Activated CD4-positive, alpha-beta T cell treated with anti-CD3 and anti-CD28 coated beads, Interleukin-2, amount 10 ng/mL, durations not matched to agents 7 days and 5 days (primary cell): ENCODE measurements around the gene FHOD3. TPM values are rescaled to one million over a fixed set of nuclear protein-coding genes. Genes with fewer than 3 reads are reported as not detected.

Experiments
- CTCF ChIA-PET: fragments of 350-600 bp; sonication (Branson Sonifier 250); formaldehyde crosslinking; loops from one replicate; lab custom pipeline; 2021; ENCODE audit warnings: antibody characterized with exemption; lab: Charles Lee
- POLR2A ChIA-PET: fragments of 350-600 bp; sonication (Branson Sonifier 250); formaldehyde crosslinking; loops from one replicate; lab custom pipeline; 2021; ENCODE audit warnings: antibody characterized with exemption; lab: Charles Lee
- DNase-seq: peaks from one replicate; pipeline ENCODE4 v3.0.0-alpha.2; 2020
- H3K27ac Mint-ChIP-seq: one replicate; pipeline ENCODE4 v1.8.0; 2021; ENCODE audit warnings: mild to moderate bottlenecking, moderate library complexity, mixed read lengths
- H3K27me3 Mint-ChIP-seq: one replicate; pipeline ENCODE4 v1.8.0; 2021; ENCODE audit warnings: mixed read lengths
- H3K36me3 Mint-ChIP-seq: one replicate; pipeline ENCODE4 v1.8.0; 2021; ENCODE audit warnings: low read depth, mixed read lengths
- H3K4me1 Mint-ChIP-seq: one replicate; pipeline ENCODE4 v1.8.0; 2021; ENCODE audit warnings: mixed read lengths
- H3K4me3 Mint-ChIP-seq: one replicate; pipeline ENCODE4 v1.8.0; 2021; ENCODE audit warnings: mild to moderate bottlenecking, moderate library complexity, mixed read lengths
- H3K9me3 Mint-ChIP-seq: one replicate; pipeline ENCODE4 v1.8.0; 2021; ENCODE audit warnings: mixed read lengths
- total RNA-seq, 2 experiments: library from RNA; stranded (reverse); gene quantifications; one replicate each; pipeline ENCODE4 v1.2.3, GENCODE V29; 2021

The FHOD3 gene
- total RNA-seq, 2 experiments from 2014 or later = not detected

DNA sequence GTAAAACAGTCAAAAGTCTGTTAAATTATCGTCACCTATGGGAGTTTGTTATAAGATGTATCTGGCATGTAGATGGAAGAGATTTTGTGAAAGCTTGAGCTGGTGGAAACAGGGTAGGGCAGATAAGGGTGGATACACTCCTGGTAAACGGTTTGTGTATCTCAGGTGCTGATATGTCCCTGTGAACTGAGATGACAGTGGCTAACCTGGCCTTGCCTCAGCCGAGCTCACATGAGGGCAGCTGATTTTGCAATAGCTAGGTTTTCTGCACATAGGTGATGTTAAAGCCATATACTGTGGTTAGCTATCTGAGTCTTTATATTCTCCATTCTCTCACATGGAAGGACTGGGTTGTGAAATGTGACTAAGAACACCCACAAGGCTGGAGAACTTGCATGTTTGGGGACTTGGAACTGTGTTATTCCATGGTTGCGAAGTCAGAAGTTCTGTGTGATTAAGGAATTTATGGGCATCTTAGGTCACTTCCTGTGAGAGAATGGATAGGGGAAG lies 326.2 kb downstream of the FHOD3 start:
- CTCF ChIA-PET = no interaction called here
- H3K4me1 Mint-ChIP-seq = no peaks in the 10 kb centered on the region
- POLR2A ChIA-PET = no interaction called here
- no peaks in the 10 kb centered on the region for H3K36me3 Mint-ChIP-seq
- H3K4me3 Mint-ChIP-seq = no peak overlapping the region
- DNase-seq = no peak
- H3K9me3 Mint-ChIP-seq = no peaks in the 10 kb centered on the region
- no peak overlapping the region for H3K27ac Mint-ChIP-seq
- no peaks in the 10 kb centered on the region for H3K27me3 Mint-ChIP-seq

DNA sequence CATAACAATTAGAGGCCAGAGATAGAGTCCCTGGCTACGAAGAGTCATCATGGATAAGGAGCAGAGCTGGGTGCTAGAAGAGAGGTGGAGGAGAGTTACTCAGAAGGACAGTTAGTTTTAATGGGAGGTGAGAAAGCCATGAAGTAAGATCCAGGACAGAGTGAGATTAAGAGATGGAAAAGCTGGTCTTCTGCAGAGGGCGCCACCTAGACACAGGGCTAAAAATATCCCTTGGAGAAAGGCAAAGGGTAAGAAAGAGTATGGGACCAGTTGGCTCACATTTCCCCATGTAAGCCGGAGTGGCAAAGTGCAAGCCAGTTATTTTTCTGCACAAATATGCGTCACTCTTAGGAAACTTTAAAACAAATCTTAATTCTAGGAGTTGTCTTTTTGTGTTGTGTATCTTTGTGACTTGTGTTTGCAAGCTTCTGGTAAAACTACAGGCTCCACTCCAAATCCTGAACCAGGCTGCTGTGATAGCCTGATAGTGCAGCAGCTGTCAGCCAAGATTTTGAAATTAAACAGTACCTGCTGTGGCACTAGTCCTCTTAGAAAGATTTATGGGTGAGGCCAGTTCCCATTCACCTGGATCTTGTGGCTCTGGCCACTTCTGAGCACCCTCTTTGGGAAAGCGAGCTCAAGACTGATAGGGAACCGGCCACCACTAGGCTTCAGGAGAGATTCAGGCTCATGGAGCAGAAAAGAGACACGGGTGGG lies 327.1 kb downstream of the FHOD3 start:
- Mint-ChIP-seq H3K4me3 (no peak overlapping the region), H3K4me1 (no peaks in the 10 kb centered on the region), H3K27me3 (no peaks in the 10 kb centered on the region), H3K9me3 (no peaks in the 10 kb centered on the region), H3K36me3 (no peaks in the 10 kb centered on the region), H3K27ac (no peak overlapping the region)
- POLR2A ChIA-PET = no interaction called here
- CTCF ChIA-PET = no interaction called here
- no peak for DNase-seq

DNA sequence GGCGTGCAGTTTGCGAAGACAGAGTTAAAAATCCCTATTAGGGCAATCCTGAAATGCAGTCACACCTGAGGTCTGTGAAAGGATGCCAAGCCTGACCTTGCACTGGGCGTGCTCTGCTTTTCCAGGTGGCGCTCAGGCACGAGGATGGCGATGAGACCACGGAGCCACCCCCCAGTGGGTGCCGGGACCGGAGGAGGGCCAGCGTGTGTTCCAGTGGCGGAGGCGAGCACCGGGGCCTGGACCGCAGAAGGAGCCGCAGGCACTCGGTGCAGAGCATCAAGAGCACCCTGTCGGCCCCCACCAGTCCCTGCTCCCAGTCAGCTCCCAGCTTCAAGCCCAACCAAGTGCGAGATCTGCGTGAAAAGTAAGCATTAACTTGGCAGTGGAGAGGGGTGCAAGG lies 327.9 kb downstream of the FHOD3 start:
- no peak overlapping the region for H3K27ac Mint-ChIP-seq
- no peaks in the 10 kb centered on the region for H3K9me3 Mint-ChIP-seq
- no peaks in the 10 kb centered on the region for H3K27me3 Mint-ChIP-seq
- H3K4me3 Mint-ChIP-seq = no peak overlapping the region
- no peaks in the 10 kb centered on the region for H3K36me3 Mint-ChIP-seq
- ChIA-PET CTCF (no interaction called here), POLR2A (no interaction called here)
- no peaks in the 10 kb centered on the region for H3K4me1 Mint-ChIP-seq
- no peak for DNase-seq

DNA sequence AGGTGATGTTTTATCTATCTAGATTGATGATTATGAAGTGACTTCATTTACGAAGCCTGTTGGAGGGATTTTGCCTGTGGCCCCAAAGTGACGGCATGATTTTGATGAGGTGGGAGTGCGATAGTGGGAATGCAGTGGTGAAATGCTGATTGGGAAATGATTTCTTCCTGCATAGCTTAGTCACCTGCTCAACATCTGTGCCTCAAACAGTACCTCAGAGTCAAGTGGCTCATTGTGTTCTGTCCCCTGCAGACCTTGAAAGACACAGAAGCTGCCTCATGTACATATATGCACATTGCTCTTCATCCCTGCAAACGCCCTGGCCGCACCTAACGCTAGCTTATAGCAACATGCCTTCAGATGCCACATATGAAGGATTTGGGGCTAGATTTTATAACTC lies 330.1 kb downstream of the FHOD3 start:
- no peak overlapping the region for H3K27ac Mint-ChIP-seq
- H3K27me3 Mint-ChIP-seq = no peaks in the 10 kb centered on the region
- H3K9me3 Mint-ChIP-seq = no peaks in the 10 kb centered on the region
- DNase-seq = no peak
- no peaks in the 10 kb centered on the region for H3K4me1 Mint-ChIP-seq
- H3K4me3 Mint-ChIP-seq = no peak overlapping the region
- ChIA-PET POLR2A (no interaction called here), CTCF (no interaction called here)
- H3K36me3 Mint-ChIP-seq = no peaks in the 10 kb centered on the region

DNA sequence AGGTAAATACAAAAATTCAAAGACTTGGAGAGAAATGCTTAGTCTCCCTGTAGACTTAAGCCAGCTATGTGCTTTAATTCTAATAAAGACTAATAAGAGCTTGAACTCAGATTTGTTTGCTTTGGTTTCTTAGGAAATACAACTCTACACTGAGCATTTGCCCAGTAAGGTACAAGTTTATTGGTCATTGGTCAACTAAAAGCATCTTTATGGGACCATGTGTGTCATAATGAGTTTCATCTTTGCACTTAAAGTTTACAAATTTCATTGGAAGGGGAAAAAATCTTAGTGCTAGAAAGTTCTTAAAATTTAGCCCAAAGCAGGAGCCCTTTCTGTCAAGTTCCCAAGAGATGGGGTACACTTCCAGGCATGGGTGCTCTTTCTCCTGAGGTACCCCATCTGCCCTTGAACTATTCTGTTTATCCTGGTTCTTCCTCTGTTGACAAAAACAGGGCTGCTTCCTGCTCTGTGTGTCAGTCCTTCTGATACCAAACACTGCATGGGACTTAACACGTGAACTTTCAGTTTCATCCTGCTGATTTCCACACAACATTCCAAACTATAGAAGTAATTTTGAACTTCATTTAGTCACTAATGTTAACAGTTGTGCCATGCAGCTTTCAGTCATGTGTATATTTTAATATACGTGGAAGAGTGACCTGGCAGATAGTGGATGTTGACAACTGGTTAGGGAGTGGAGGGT lies 331.1 kb downstream of the FHOD3 start:
- no peak overlapping the region for H3K27ac Mint-ChIP-seq
- H3K4me1 Mint-ChIP-seq = no peaks in the 10 kb centered on the region
- POLR2A ChIA-PET = no interaction called here
- no peak for DNase-seq
- no peak overlapping the region for H3K4me3 Mint-ChIP-seq
- no peaks in the 10 kb centered on the region for H3K36me3 Mint-ChIP-seq
- no peaks in the 10 kb centered on the region for H3K9me3 Mint-ChIP-seq
- CTCF ChIA-PET = no interaction called here
- H3K27me3 Mint-ChIP-seq = no peaks in the 10 kb centered on the region

DNA sequence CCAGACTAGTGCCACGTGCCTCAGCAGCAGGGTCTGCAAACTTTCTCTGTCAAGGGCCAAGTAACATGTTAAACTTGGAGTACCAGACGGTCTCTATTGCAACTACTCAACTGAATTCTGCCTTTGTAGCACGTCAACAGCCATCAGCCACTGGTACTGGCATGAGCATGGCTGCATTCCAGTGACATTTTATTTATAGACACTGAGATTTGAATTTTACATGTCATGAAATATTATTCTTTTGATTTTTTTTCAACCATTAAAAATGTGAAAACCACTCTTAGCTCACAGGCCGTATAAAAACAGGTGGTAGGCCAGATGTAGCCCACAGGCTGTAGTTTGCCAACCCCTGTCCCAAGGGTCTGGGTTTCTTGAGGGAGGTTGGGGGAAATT lies 331.6 kb downstream of the FHOD3 start:
- ChIA-PET POLR2A (no interaction called here), CTCF (no interaction called here)

DNA sequence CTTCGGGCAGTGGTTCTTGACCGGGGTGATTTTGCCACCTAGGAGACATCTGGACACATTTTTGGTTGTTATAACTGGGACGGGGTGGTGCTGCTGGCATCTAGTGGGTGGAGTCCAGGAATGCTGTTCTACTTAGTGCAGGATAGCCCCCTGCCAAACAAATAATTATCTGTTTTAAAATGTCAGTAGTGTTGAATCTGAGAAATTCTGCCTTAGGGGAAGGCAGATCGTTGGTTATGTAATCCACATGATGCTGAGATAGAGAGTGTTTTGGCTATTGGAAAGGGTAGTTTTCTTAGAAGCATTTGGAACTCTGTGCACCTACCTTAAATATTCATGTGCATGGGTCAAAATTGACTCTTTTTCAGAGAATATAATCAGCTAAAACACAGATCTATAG lies 332.3 kb downstream of the FHOD3 start:
- Mint-ChIP-seq H3K27ac (no peak overlapping the region), H3K4me3 (no peak overlapping the region), H3K4me1 (no peaks in the 10 kb centered on the region), H3K9me3 (no peaks in the 10 kb centered on the region), H3K36me3 (no peaks in the 10 kb centered on the region), H3K27me3 (peaks cover 1% of the 10 kb centered on the region)
- ChIA-PET POLR2A (no interaction called here), CTCF (no interaction called here)
- DNase-seq = no peak

More for the DNA sequence above, 331.6 kb downstream of the FHOD3 start:
- H3K36me3 Mint-ChIP-seq = no peaks in the 10 kb centered on the region
- no peaks in the 10 kb centered on the region for H3K27me3 Mint-ChIP-seq
- no peak overlapping the region for H3K27ac Mint-ChIP-seq
- H3K4me1 Mint-ChIP-seq = no peaks in the 10 kb centered on the region
- H3K9me3 Mint-ChIP-seq = no peaks in the 10 kb centered on the region
- no peak overlapping the region for H3K4me3 Mint-ChIP-seq
- DNase-seq = no peak

DNA sequence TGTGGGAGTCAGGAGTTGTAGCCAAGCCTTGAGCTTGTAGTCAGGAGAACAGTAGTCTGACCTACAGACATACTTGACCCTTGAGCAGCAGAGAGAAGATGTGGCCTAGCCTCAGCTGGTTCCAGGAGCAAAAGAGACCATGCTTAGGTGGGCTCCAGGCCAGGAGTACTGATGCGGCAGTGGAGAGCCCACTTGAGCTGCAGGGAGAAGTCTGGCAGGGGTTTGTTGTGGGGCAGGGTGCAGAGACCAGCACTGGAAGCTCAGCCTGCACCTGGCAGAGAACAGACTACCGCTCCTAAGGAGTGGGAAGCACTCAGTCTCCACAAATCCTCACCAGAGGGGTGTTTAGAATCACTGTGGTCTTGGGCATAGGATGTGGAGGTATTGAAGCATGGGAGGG lies 333.4 kb downstream of the FHOD3 start:
- Mint-ChIP-seq H3K4me1 (no peaks in the 10 kb centered on the region), H3K4me3 (no peak overlapping the region), H3K27ac (no peak overlapping the region), H3K27me3 (peaks cover 6% of the 10 kb centered on the region), H3K9me3 (no peaks in the 10 kb centered on the region), H3K36me3 (no peaks in the 10 kb centered on the region)
- no peak for DNase-seq
- CTCF ChIA-PET = no interaction called here
- POLR2A ChIA-PET = no interaction called here

DNA sequence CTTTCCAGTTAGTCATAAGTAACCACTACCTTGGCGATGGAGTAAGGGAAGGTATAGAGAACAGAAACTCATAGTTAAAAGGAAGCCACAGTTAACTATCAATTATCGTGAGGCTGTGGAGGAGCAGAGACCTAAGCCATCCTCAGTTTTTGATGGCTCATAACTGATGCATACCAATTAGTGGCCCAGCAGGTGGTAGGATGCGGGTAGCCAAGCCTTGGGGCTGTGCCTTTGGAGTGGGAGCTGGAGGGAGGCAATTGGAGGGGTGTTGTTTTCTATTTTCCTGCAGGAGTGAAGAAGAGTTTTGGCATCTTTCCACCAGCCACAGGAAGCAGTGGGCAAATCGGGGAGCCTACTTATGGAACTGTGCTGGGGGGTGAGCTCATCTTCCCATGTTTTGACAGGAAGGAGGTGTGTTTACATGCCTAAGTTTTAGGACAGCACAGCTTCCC lies 336.5 kb downstream of the FHOD3 start:
- Mint-ChIP-seq H3K4me1 (no peaks in the 10 kb centered on the region), H3K27ac (no peak overlapping the region), H3K4me3 (no peak overlapping the region), H3K9me3 (no peaks in the 10 kb centered on the region), H3K27me3 (peaks cover 6% of the 10 kb centered on the region), H3K36me3 (no peaks in the 10 kb centered on the region)
- ChIA-PET CTCF (interaction anchor here (1.4 kb wide), 1 partner anchor 20 kb away, joined by 4 read pairs; no protein-coding TSS in a partner anchor), POLR2A (no interaction called here)
- no peak for DNase-seq

DNA sequence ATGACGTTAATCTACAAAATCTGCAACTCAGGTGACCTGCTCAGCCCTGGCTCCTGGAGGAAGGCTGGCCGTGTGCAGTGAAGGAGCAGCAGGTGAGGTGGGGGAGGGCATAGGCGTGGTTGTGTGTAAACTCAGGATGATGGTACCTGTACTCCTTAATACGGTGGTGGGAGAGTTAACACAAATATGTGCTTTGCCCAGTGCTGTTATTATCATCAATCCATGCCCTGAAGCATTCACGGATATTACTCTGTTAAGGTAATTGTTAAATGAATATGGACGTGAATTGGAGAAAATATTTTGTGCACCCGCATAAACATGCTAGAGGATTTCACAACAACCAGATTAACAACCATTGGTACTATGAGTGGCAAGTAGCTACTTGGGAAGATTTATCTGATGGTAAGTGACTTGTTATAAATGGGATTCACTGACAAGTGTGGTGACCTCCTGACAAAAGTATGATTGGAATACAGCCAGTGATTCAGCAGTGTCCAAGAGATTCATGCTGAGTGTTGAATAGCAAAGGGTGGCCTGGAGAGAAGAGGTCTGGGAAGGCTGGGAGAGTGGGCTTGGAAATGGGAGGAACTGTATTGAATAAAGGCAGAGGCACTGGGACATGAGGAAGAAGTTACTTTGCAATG lies 337.2 kb downstream of the FHOD3 start:
- ChIA-PET CTCF (no interaction called here), POLR2A (no interaction called here)
- no peaks in the 10 kb centered on the region for H3K4me1 Mint-ChIP-seq
- H3K36me3 Mint-ChIP-seq = no peaks in the 10 kb centered on the region
- peaks cover 6% of the 10 kb centered on the region for H3K27me3 Mint-ChIP-seq
- no peak for DNase-seq
- H3K27ac Mint-ChIP-seq = no peak overlapping the region
- no peaks in the 10 kb centered on the region for H3K9me3 Mint-ChIP-seq
- no peak overlapping the region for H3K4me3 Mint-ChIP-seq

DNA sequence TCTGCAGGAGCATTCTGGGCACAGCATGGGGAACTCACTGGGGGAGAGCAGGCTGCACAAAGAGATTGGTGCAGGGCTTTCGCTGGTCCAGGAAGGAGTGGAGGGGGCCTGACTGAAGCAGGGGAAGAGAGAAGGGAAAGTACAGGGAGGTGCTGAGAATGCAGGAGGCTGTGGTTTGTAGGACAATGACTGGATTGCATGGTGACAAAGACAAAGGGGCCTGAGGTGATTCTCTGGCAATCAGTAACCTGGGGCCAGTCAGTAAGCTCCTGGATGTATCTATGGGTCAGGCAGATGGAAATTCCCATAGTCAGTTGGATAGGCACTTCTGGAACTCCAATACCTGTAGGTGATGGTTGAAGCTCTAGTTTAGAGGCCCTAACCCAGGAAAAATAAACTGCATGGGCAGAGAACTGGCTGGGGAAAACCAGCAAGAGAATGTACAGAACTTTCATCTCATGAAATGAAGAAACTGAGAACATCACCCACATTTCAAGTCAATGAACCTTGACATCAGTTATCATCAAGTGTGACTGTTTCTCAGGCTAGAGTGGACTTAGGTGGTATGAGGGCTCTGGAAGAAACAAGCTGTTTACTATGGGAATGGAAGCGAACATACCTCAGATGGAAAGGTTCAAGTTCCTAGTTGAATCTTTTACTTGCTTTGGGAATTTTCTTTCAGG lies 338.0 kb downstream of the FHOD3 start:
- no peak for DNase-seq
- ChIA-PET CTCF (no interaction called here), POLR2A (no interaction called here)

DNA sequence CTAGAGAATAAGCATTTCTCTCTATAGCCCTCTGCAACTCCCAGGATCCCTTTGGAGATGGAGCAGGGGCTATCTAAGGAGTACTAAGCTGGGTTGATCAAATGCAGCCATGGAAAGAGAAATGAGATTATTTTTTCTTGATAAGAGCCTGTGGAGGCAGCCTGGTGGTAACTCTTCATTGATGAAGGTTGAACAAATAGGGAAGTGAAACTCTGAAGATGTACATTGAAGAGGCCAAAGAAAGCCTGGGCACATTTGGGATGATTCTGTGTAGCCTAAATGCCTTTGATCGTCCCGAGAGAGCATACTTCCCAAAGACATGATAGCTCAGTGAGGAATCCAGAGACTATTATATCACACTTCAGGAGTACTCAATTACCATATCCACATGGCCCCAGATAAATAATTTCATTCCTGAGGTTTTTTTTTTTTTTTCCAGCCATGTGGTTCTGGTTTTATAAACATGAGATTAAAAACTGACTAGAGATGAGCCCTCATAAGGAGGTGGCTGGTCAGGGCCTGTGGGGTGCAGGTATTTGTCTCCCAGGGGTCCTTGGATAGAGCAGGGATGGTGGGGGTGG lies 338.8 kb downstream of the FHOD3 start:
- H3K4me1 Mint-ChIP-seq = no peaks in the 10 kb centered on the region
- no peak overlapping the region for H3K4me3 Mint-ChIP-seq
- ChIA-PET POLR2A (no interaction called here), CTCF (no interaction called here)
- H3K27me3 Mint-ChIP-seq = peaks cover 6% of the 10 kb centered on the region
- H3K36me3 Mint-ChIP-seq = no peaks in the 10 kb centered on the region
- no peak for DNase-seq
- H3K9me3 Mint-ChIP-seq = no peaks in the 10 kb centered on the region
- no peak overlapping the region for H3K27ac Mint-ChIP-seq

More for the DNA sequence above, 338.0 kb downstream of the FHOD3 start:
- Mint-ChIP-seq H3K4me1 (no peaks in the 10 kb centered on the region), H3K27ac (no peak overlapping the region), H3K9me3 (no peaks in the 10 kb centered on the region), H3K27me3 (peaks cover 6% of the 10 kb centered on the region), H3K4me3 (no peak overlapping the region), H3K36me3 (no peaks in the 10 kb centered on the region)
